Endothelial cell of umbilical vein (primary cell): ENCODE measurements around the gene ARHGAP15. TPM values are rescaled to one million over a fixed set of nuclear protein-coding genes. Genes with fewer than 3 reads are reported as not detected.

ENCODE experiments used
- BruUV-seq: library from RNA; stranded (reverse); fragments of 400-500 nt; replicated peaks from 2 replicates; lab custom pipeline; 2021; lab: Mats Ljungman, UMichigan
- CTCF ChIA-PET: fragments of 300-600, 350-600 bp; sonication (Branson Sonifier 250); formaldehyde crosslinking; loops from one replicate; lab custom pipeline; 2021; ENCODE audit warnings: antibody characterized with exemption, inconsistent platforms; lab: Charles Lee
- POLR2A ChIA-PET: fragments of 300-600, 350-600 bp; sonication (Branson Sonifier 250); formaldehyde crosslinking; loops from one replicate; lab custom pipeline; 2021; ENCODE audit warnings: antibody characterized with exemption, inconsistent platforms; lab: Charles Lee
- DNase-seq: peaks from one replicate; pipeline ENCODE4 v3.0.0-alpha.2; 2011; ENCODE audit warnings: low read depth, low spot score
- FAIRE-seq: peaks from 2 replicates; lab custom pipeline; 2011; peaks lifted over from hg19 to GRCh38; lab: Jason Lieb, UNC
- H2AFZ ChIP-seq: 2 replicates; pipeline ENCODE4 v1.6.0; 2012; ENCODE audit warnings: low read depth, low read length, control low read depth, inconsistent platforms
- H3K27ac ChIP-seq: 2 replicates; pipeline ENCODE4 v1.5.1; 2011; ENCODE audit warnings: low read depth, mild to moderate bottlenecking, control low read depth, low read length, moderate library complexity; ENCODE audit not compliant: insufficient read depth
- H3K27me3 ChIP-seq, 2 experiments: 2 replicates each; pipeline versions ENCODE4 v1.6.0 to v1.6.1; 2011; ENCODE audit warnings: low read length in 2 of 2, mixed read lengths in 1 of 2; ENCODE audit not compliant: control insufficient read depth in 2 of 2, insufficient read depth in 2 of 2
- H3K36me3 ChIP-seq, 2 experiments: 2 replicates in 1 of 2; 3 replicates in 1 of 2; pipeline ENCODE4 v1.5.1; 2011; ENCODE audit warnings: low read length in 2 of 2, mild to moderate bottlenecking in 1 of 2, moderate library complexity in 1 of 2; ENCODE audit not compliant: control insufficient read depth in 2 of 2, insufficient read depth in 2 of 2; ENCODE audit errors: extremely low read depth in 1 of 2
- H3K4me1 ChIP-seq: 3 replicates; pipeline ENCODE4 v1.5.1; 2011; ENCODE audit warnings: mild to moderate bottlenecking, low read length; ENCODE audit not compliant: control insufficient read depth, insufficient read depth; ENCODE audit errors: extremely low read depth
- H3K4me2 ChIP-seq: 2 replicates; pipeline ENCODE4 v1.6.1; 2011; ENCODE audit warnings: low read length, control low read depth, mixed read lengths; ENCODE audit not compliant: insufficient read depth
- H3K4me3 ChIP-seq, 3 experiments: fragments of 200-600 bp in 1 of 3; sonication (generic), shearing (Covaris generic) in 1 of 3; replicated peaks in 1 of 3; 2 replicates each; pipeline ENCODE4 v1.5.1; 2011 to 2016; ENCODE audit warnings: control low read depth in 3 of 3, low read length in 3 of 3, mild to moderate bottlenecking in 2 of 3, inconsistent platforms in 1 of 3, low read depth in 1 of 3, moderate library complexity in 1 of 3; ENCODE audit not compliant: insufficient read depth in 1 of 3
- H3K79me2 ChIP-seq: 2 replicates; pipeline ENCODE4 v1.6.0; 2012; ENCODE audit warnings: low read length, inconsistent platforms; ENCODE audit not compliant: control insufficient read depth, insufficient read depth
- H3K9ac ChIP-seq: replicated peaks from 2 replicates; pipeline ENCODE3; 2011; ENCODE audit warnings: low read length, control low read depth; ENCODE audit not compliant: insufficient read depth; ENCODE audit errors: extremely low read depth
- H3K9me1 ChIP-seq: replicated peaks from 3 replicates; pipeline ENCODE4 v1.6.0; 2011; ENCODE audit warnings: mild to moderate bottlenecking, low read length; ENCODE audit not compliant: control insufficient read depth, insufficient read depth; ENCODE audit errors: extremely low read depth
- H3K9me3 ChIP-seq: replicated peaks from 2 replicates; pipeline ENCODE4 v1.5.1; 2012; ENCODE audit warnings: low read length, inconsistent platforms; ENCODE audit not compliant: control insufficient read depth, insufficient read depth
- H4K20me1 ChIP-seq: replicated peaks from 2 replicates; pipeline ENCODE3; 2011; ENCODE audit warnings: mild to moderate bottlenecking, low read length; ENCODE audit not compliant: control insufficient read depth, insufficient read depth; ENCODE audit errors: extremely low read depth
- CTCF ChIP-seq, 2 donors: IDR thresholded peaks; 1 replicate in 1 of 2; 2 replicates in 1 of 2; pipeline ENCODE4 v1.5.1; 2011; ENCODE audit warnings: low read length in 2 of 2, mild to moderate bottlenecking in 2 of 2, moderate library complexity in 2 of 2, control low read depth in 1 of 2, inconsistent platforms in 1 of 2, low read depth in 1 of 2; ENCODE audit not compliant: insufficient read depth in 1 of 2; ENCODE audit errors: extremely low read depth in 1 of 2
- EZH2 ChIP-seq: IDR thresholded peaks from 2 replicates; pipeline ENCODE4 v1.6.1; 2012; ENCODE audit warnings: borderline replicate concordance, low read depth, mild to moderate bottlenecking, moderate library complexity, low read length, inconsistent platforms; ENCODE audit not compliant: severe bottlenecking
- FOS ChIP-seq: IDR thresholded peaks from 2 replicates; pipeline ENCODE4 v1.6.1; 2011; ENCODE audit warnings: mild to moderate bottlenecking, low read length, moderate library complexity, borderline replicate concordance; ENCODE audit not compliant: insufficient read depth
- GATA2 ChIP-seq: IDR thresholded peaks from 2 replicates; pipeline ENCODE4 v1.7.0; 2011; ENCODE audit warnings: low read depth, mild to moderate bottlenecking, moderate library complexity, mixed read lengths, low read length; ENCODE audit not compliant: insufficient read length, insufficient read depth
- JUN ChIP-seq: IDR thresholded peaks from 2 replicates; pipeline ENCODE4 v1.6.1; 2011; ENCODE audit warnings: borderline replicate concordance, low read depth; ENCODE audit not compliant: insufficient read length, insufficient read depth
- MYC ChIP-seq: IDR thresholded peaks from one replicate; pipeline ENCODE4 v1.6.1; 2011; ENCODE audit warnings: mild to moderate bottlenecking, low read depth, low read length
- POLR2A ChIP-seq: IDR thresholded peaks from 2 replicates; pipeline ENCODE4 v1.6.1; 2012; ENCODE audit warnings: low read depth, mild to moderate bottlenecking, control low read depth, low read length
- POLR2AphosphoS5 ChIP-seq: IDR thresholded peaks from 2 replicates; pipeline ENCODE4 v1.6.1; 2012; ENCODE audit warnings: low read depth, mild to moderate bottlenecking, control low read depth, low read length, moderate library complexity; ENCODE audit not compliant: insufficient read depth
- dilution Hi-C: fragments of 300-500 bp; cut with MboI; formaldehyde crosslinking; loops from one replicate; pipeline ENCODE4 v1.15.0; 2019; ENCODE audit warnings: low sequenced_read_pairs; ENCODE audit not compliant: extremely low pct_ligation_motif_present
- intact Hi-C: fragments of 100-400 bp; cut with micrococcal nuclease; formaldehyde crosslinking; loops from one replicate; pipeline ENCODE4 v1.10.0; 2022
- polyA plus RNA-seq, 4 experiments: library from polyadenylated mRNA; depleted of rRNA in 3 of 4; stranded (reverse) in 3 of 4; unstranded in 1 of 4; fragments of >200 nt; gene quantifications; 2 replicates each; pipeline versions ENCODE4 v1.2.1 to v1.2.3, GENCODE V29; 2011 to 2012; ENCODE audit warnings: missing spikeins in 1 of 4
- total RNA-seq: library from RNA; stranded (reverse); gene quantifications from 2 replicates; pipeline ENCODE4 v1.2.3, GENCODE V29; 2021
- TF ChIP-seq, protein P1 (sequence below): IDR thresholded peaks from 2 replicates; pipeline ENCODE4 v1.6.1; 2011; ENCODE audit not compliant: insufficient read depth, insufficient read length

Gene ARHGAP15
- total and polyA plus RNA-seq, 2 donors (not counting 3 experiments of a cell fraction or from before 2014, with no cell fraction given) = not detected

DNA sequence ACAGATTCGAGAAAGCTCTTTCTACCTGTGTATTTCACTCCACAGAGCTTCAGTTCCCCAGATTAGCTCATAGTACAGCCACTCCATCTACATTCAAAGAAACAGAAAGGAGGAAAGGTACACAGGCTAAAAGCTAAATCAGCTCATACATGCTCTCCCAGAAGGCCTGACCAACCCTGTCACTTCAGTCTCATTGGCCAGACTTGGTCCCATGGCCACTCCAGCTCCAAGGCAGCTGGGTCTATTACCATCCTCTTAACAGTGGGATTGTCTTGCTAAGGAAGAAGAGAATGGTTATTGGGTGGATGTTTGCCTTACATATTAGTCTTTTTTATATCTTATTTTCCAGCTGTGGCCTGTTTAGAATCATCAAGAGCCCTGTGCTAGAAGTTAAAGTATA lies 572.6 kb downstream of the ARHGAP15 start:
- DNase-seq = no peak
- no peak for TF ChIP-seq CTCF (IDR thresholded peaks at IDR 0.05; ENCODE audit: extremely low read depth in 1 of 2, insufficient read depth in 1 of 2, low read depth in 1 of 2, low read length in 2 of 2)
- no peak for TF ChIP-seq EZH2
- TF ChIP-seq JUN = no peak
- no peak for TF ChIP-seq FOS
- no peak for TF ChIP-seq MYC
- no peak for TF ChIP-seq POLR2A
- TF ChIP-seq POLR2AphosphoS5 = no peak
- TF ChIP-seq, protein P1, sequence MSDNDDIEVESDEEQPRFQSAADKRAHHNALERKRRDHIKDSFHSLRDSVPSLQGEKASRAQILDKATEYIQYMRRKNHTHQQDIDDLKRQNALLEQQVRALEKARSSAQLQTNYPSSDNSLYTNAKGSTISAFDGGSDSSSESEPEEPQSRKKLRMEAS = no peak
- no peak for TF ChIP-seq GATA2
- no peak overlapping the region for H3K4me2 ChIP-seq
- no peak overlapping the region for H2AFZ ChIP-seq
- dilution Hi-C loops = no loop called here
- H3K27me3 ChIP-seq = peaks cover 0 to 2% of the 10 kb centered on the region in 2 experiments
- POLR2A ChIA-PET = no interaction called here
- no peaks in the 10 kb centered on the region for H3K4me1 ChIP-seq
- BruUV-seq = no TSS peak
- CTCF ChIA-PET = interaction anchor here (1.2 kb wide), 1 partner anchor 19 kb away, joined by 3 read pairs; no protein-coding TSS in a partner anchor
- H3K27ac ChIP-seq = no peak overlapping the region
- H3K9me3 ChIP-seq = no peaks in the 10 kb centered on the region
- no peaks in the 10 kb centered on the region for H3K79me2 ChIP-seq
- intact Hi-C loops = no loop called here
- H3K36me3 ChIP-seq = no peaks in the 10 kb centered on the region
- no peak for FAIRE-seq
- no peaks in the 10 kb centered on the region for H4K20me1 ChIP-seq
- H3K9me1 ChIP-seq = no peaks in the 10 kb centered on the region
- no peak overlapping the region for H3K9ac ChIP-seq
- no peak overlapping the region for H3K4me3 ChIP-seq
